ENCODE data around the gene IL17B. TPM values are rescaled to one million over a fixed set of nuclear protein-coding genes. Genes with fewer than 3 reads are reported as not detected.

Gene IL17B
- total RNA-seq, 2 donors from 2014 or later, result 0.83 to 2.9 TPM

DNA sequence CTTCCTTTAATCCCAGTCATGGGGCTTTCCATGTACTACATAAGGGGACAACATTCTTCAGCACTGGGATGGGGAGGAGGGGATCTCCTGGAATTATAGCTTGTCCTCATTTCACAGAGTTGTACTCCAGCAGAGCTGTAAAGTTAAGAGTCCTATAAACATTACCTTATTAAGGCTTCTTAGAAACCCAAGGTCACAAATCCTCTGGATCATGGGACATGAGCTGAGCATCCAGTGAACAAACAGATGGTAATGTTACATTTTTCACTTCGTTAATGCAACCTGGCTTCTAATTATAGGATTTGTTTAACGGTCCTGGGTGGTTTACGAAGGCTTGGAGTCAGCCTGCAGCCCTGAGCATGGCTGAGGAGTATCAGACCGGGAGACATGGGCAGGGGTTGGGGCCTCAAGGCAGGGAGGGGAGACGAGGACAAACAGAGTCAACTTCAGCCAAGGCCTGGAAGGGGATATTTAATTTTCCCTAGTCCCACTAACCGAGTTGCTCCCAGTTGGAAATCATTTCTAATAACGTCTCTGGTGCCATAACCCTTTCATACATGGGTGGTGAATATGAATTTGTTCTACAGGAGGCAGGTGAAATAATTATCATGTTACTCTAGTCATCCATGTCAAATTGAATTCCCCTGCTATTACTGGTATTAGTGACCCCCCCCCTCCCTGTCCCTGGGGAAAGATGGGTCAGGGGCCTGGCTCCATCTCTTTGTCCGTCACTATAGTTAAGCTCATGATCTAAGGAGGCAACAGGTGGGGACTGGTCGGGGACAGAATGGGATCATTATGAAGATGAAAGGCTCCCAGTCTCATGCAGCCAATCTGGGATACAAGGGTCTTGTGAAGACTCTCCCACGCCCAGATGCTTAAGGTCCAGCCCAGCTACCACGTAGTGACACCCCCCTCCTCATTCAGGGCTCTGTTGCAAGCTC, 10.7 kb upstream of the IL17B start:
- Histone ChIP-seq H3K4me3 (no peak overlapping the region), H3K36me3 (no peaks in the 10 kb centered on the region), H3K27ac (peak overlapping the region; percentile 89 to 93), H3K27me3 (no peaks in the 10 kb centered on the region), H3K9me3 (no peaks in the 10 kb centered on the region), H3K4me1 (peaks cover 0 to 57% of the 10 kb centered on the region in 2 donors)
- no peak for DNase-seq (ENCODE audit: low spot score)
- TF ChIP-seq, protein P1, sequence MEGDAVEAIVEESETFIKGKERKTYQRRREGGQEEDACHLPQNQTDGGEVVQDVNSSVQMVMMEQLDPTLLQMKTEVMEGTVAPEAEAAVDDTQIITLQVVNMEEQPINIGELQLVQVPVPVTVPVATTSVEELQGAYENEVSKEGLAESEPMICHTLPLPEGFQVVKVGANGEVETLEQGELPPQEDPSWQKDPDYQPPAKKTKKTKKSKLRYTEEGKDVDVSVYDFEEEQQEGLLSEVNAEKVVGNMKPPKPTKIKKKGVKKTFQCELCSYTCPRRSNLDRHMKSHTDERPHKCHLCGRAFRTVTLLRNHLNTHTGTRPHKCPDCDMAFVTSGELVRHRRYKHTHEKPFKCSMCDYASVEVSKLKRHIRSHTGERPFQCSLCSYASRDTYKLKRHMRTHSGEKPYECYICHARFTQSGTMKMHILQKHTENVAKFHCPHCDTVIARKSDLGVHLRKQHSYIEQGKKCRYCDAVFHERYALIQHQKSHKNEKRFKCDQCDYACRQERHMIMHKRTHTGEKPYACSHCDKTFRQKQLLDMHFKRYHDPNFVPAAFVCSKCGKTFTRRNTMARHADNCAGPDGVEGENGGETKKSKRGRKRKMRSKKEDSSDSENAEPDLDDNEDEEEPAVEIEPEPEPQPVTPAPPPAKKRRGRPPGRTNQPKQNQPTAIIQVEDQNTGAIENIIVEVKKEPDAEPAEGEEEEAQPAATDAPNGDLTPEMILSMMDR (IDR thresholded peaks at IDR 0.05), result no peak

DNA sequence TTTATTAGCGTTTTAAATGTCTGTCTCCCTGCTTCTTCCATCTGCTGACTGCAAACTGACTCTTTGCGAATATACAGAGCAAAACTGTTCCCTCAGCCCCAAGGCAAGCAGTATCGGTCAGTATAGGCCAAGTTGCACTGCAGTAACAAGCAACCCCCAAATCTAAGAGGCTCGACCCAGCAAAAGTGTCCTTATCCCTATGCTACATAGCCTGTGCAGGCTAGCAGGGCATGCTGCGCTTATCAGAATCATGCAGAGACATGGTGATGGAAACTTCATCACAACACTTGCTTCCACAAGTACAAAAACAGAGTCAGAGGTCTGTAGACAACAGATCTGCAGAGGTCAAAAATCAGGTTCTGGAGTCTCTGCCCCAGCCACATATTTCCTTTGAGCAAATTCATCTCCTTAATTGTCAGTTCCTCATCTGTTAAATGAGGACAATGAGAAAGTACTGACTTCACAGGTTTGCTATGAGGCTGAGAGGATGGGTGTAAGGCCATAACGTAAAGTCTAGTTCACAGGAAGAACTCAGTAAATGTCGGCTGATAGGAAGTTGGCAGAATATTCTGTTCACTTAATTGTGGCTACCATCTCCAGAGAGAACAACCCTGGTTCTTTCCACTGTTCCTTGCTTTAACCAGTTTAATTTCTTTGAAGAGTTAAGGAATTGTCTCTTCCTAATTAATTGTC, 9.6 kb upstream of the IL17B start:
- TF ChIP-seq, protein P1 (IDR thresholded peaks at IDR 0.05), result no peak
- Histone ChIP-seq H3K27ac (peak overlapping the region; percentile 89 to 93), H3K4me1 (peaks cover 0 to 69% of the 10 kb centered on the region in 2 donors), H3K36me3 (no peaks in the 10 kb centered on the region), H3K4me3 (no peak overlapping the region), H3K27me3 (no peaks in the 10 kb centered on the region), H3K9me3 (no peaks in the 10 kb centered on the region)
- no peak for DNase-seq (ENCODE audit: low spot score)

DNA sequence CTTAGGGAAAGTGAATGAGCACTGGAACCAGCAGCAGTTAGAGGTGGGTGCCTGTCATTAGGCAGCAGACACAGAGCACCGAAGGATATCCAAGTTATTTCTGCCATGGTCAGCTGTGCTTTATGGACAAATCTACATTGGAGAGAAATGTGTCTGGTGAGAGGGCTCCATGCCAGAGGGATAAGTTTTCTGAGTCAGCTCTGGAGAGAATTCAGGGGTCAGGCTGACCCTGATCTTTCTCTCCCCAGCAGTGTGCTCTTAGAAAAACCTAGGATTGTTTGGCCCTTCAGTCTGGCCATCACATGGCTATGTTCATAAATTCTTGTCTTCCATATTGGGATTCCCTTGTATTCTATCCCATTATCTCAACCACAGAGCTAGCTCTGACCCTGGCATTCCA, 8.9 kb upstream of the IL17B start:
- no peak for DNase-seq (ENCODE audit: low spot score)
- no peaks in the 10 kb centered on the region for H3K36me3 ChIP-seq
- no peaks in the 10 kb centered on the region for H3K27me3 ChIP-seq
- peak overlapping the region; percentile 89 to 93 for H3K27ac ChIP-seq
- H3K4me3 ChIP-seq, result no peak overlapping the region
- peaks cover 0 to 75% of the 10 kb centered on the region in 2 donors for H3K4me1 ChIP-seq
- no peaks in the 10 kb centered on the region for H3K9me3 ChIP-seq
- TF ChIP-seq, protein P1 (IDR thresholded peaks at IDR 0.05), result no peak

DNA sequence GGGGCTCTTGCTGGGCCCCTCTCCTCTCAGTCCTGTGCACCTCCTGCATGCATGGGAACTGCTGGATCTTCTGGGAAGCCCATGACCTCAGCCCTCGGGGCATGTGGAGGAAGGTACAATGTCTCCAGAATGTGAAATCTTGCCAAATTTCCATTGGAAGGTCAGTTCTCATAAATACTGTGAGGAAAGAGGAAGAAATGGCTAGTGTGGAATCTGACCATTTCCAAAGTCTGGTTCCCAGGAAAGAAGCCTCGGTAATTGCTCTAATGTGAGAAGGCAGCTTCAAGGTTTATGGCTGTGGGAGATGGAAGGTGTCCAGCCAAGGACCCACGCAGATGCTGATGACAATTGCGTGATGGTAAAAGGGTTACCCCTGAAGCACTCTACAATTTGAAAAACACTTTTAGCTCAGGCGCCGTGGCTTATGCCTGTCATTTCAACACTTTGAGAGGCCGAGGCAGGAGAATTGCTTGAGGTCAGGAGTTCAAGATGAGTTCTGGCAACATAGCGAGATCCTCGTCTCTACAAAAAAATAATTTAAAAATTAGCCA, 8.1 kb upstream of the IL17B start:
- H3K4me3 ChIP-seq, result no peak overlapping the region
- H3K27me3 ChIP-seq, result no peaks in the 10 kb centered on the region
- no peaks in the 10 kb centered on the region for H3K9me3 ChIP-seq
- H3K36me3 ChIP-seq, result no peaks in the 10 kb centered on the region
- DNase-seq (ENCODE audit: low spot score), result no peak
- peak overlapping the region; percentile 89 to 93 for H3K27ac ChIP-seq
- TF ChIP-seq, protein P1 (IDR thresholded peaks at IDR 0.05), result no peak
- peaks cover 0 to 83% of the 10 kb centered on the region in 2 donors for H3K4me1 ChIP-seq

DNA sequence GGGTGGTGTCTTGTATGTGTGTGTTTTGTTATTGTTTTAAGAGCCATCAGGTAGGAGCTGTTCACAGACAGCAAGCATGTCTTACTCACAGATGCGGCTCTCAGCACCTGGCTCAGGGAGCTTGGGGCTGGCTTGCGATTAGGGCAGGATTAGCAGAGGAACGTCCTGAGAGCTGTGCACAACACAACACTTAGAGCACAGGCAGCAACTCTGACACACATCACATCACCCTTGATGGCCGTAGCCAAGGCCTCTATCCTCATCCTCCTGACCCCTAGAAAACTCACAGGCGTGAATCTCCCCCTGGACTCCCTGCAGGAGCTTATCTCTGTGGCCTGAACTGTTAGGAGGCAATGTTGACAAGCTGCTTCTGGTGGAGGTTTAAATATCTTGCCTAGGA, 7.1 kb upstream of the IL17B start:
- Histone ChIP-seq H3K27ac (peak overlapping the region; percentile 89 to 93), H3K4me1 (peaks cover 0 to 93% of the 10 kb centered on the region in 2 donors), H3K27me3 (no peaks in the 10 kb centered on the region), H3K4me3 (no peak overlapping the region), H3K36me3 (no peaks in the 10 kb centered on the region), H3K9me3 (no peaks in the 10 kb centered on the region)
- TF ChIP-seq, protein P1 (IDR thresholded peaks at IDR 0.05), result no peak
- no peak for DNase-seq (ENCODE audit: low spot score)

All from right atrium auricular region (tissue), 2 donors.